H9 (cell line): Measurements from ENCODE around the gene BRMS1L. TPM values are rescaled to one million over a fixed set of nuclear protein-coding genes. Genes with fewer than 3 reads are reported as not detected.
"Not testable (repeated sequence)": the region's sequence is repeated elsewhere in the genome, so short reads cannot be mapped to it uniquely, and the experiment has no call there.

Experiments
- DNase-seq: peaks from one replicate; pipeline ENCODE4 v3.0.0-alpha.2; 2017
- H2AFZ ChIP-seq: one replicate; pipeline ENCODE4 v1.6.1; 2013; ENCODE audit warnings: mild to moderate bottlenecking, low read length, control low read depth, moderate library complexity
- H2AK5ac ChIP-seq: 2 replicates; pipeline ENCODE4 v1.6.1; 2013; ENCODE audit warnings: low read length, control low read depth, mixed read lengths; ENCODE audit not compliant: insufficient read length
- H2BK120ac ChIP-seq: one replicate; pipeline ENCODE4 v1.6.1; 2013; ENCODE audit warnings: low read depth, mild to moderate bottlenecking, low read length, control low read depth, inconsistent platforms; ENCODE audit not compliant: poor library complexity, severe bottlenecking
- H2BK12ac ChIP-seq: 2 replicates; pipeline ENCODE4 v1.6.1; 2013; ENCODE audit warnings: low read length, control low read depth, mixed read lengths, low read depth; ENCODE audit not compliant: insufficient read length
- H2BK15ac ChIP-seq: 2 replicates; pipeline ENCODE4 v1.6.1; 2013; ENCODE audit warnings: low read depth, low read length, control low read depth
- H2BK20ac ChIP-seq: one replicate; pipeline ENCODE4 v1.6.1; 2013; ENCODE audit warnings: low read depth, mild to moderate bottlenecking, low read length, control low read depth, inconsistent platforms; ENCODE audit not compliant: poor library complexity, severe bottlenecking
- H2BK5ac ChIP-seq: 2 replicates; pipeline ENCODE4 v1.6.1; 2013; ENCODE audit warnings: low read length, control low read depth, mixed read lengths; ENCODE audit not compliant: insufficient read length
- H3K14ac ChIP-seq: 2 replicates; pipeline ENCODE4 v1.6.1; 2013; ENCODE audit warnings: low read length, control low read depth; ENCODE audit not compliant: insufficient read depth
- H3K18ac ChIP-seq: 2 replicates; pipeline ENCODE4 v1.6.1; 2013; ENCODE audit warnings: low read depth, mild to moderate bottlenecking, mixed read lengths, low read length, control low read depth; ENCODE audit not compliant: insufficient read length
- H3K23ac ChIP-seq: 2 replicates; pipeline ENCODE4 v1.6.1; 2013; ENCODE audit warnings: low read length, control low read depth, mixed read lengths, low read depth; ENCODE audit not compliant: insufficient read length
- H3K23me2 ChIP-seq: 2 replicates; pipeline ENCODE4 v1.6.1; 2013; ENCODE audit warnings: low read depth, mild to moderate bottlenecking, mixed read lengths, low read length, control low read depth; ENCODE audit not compliant: insufficient read length, poor library complexity, severe bottlenecking
- H3K27ac ChIP-seq: 2 replicates; pipeline ENCODE4 v1.5.1; 2013; ENCODE audit warnings: low read length, control low read depth, mixed read lengths, low read depth; ENCODE audit not compliant: insufficient read length
- H3K27me3 ChIP-seq: 2 replicates; pipeline ENCODE4 v1.6.1; 2013; ENCODE audit warnings: low read length, control low read depth, inconsistent platforms; ENCODE audit not compliant: insufficient read depth
- H3K4ac ChIP-seq: 2 replicates; pipeline ENCODE4 v1.6.1; 2013; ENCODE audit warnings: low read depth, mild to moderate bottlenecking, control low read depth, inconsistent platforms, low read length, moderate library complexity
- H3K4me1 ChIP-seq: 2 replicates; pipeline ENCODE4 v1.6.1; 2013; ENCODE audit warnings: low read length, control low read depth, inconsistent platforms; ENCODE audit not compliant: insufficient read depth
- H3K4me2 ChIP-seq: 2 replicates; pipeline ENCODE4 v1.6.1; 2013; ENCODE audit warnings: low read length, control low read depth, mixed read lengths; ENCODE audit not compliant: insufficient read length, insufficient read depth
- H3K56ac ChIP-seq: 2 replicates; pipeline ENCODE4 v1.6.1; 2013; ENCODE audit warnings: low read depth, mild to moderate bottlenecking, mixed read lengths, low read length, control low read depth; ENCODE audit not compliant: insufficient read length
- H3K79me1 ChIP-seq: 2 replicates; pipeline ENCODE4 v1.6.1; 2013; ENCODE audit warnings: low read depth, mild to moderate bottlenecking, moderate library complexity, low read length, control low read depth, inconsistent platforms; ENCODE audit not compliant: insufficient read depth, poor library complexity, severe bottlenecking
- H3K79me2 ChIP-seq: 2 replicates; pipeline ENCODE4 v1.6.1; 2013; ENCODE audit warnings: low read length, control low read depth, inconsistent platforms; ENCODE audit not compliant: insufficient read depth
- H3K9ac ChIP-seq: 2 replicates; pipeline ENCODE4 v1.6.1; 2013; ENCODE audit warnings: low read length, control low read depth, mixed read lengths; ENCODE audit not compliant: insufficient read length; ENCODE audit errors: extremely low read depth
- H3K9me3 ChIP-seq: one replicate; pipeline ENCODE4 v1.6.1; 2013; ENCODE audit warnings: low read depth, low read length, inconsistent platforms; ENCODE audit not compliant: control insufficient read depth
- H3T11ph ChIP-seq: one replicate; pipeline ENCODE4 v1.6.1; 2013; ENCODE audit warnings: mild to moderate bottlenecking, low read length, control low read depth, inconsistent platforms
- H4K20me1 ChIP-seq: one replicate; pipeline ENCODE4 v1.6.1; 2013; ENCODE audit not compliant: control insufficient read depth, insufficient read length, insufficient read depth
- H4K5ac ChIP-seq: 2 replicates; pipeline ENCODE4 v1.6.1; 2013; ENCODE audit warnings: low read depth, mild to moderate bottlenecking, mixed read lengths, low read length, control low read depth; ENCODE audit not compliant: insufficient read length
- H4K8ac ChIP-seq: replicated peaks from 2 replicates; pipeline ENCODE4 v1.6.1; 2013; ENCODE audit warnings: low read length, control low read depth, mixed read lengths, low read depth; ENCODE audit not compliant: insufficient read length
- H4K91ac ChIP-seq: 2 replicates; pipeline ENCODE4 v1.6.1; 2013; ENCODE audit warnings: low read depth, mild to moderate bottlenecking, moderate library complexity, mixed read lengths, low read length, control low read depth; ENCODE audit not compliant: insufficient read length
- H3K27ac Mint-ChIP-seq, 3 experiments: 2 replicates in 2 of 3; 3 replicates in 1 of 3; pipeline ENCODE4 v1.8.0; 2020 to 2021; ENCODE audit warnings: mixed read lengths in 3 of 3, mild to moderate bottlenecking in 1 of 3, moderate library complexity in 1 of 3
- H3K27me3 Mint-ChIP-seq: 2 replicates; pipeline ENCODE4 v1.8.0; 2021; ENCODE audit warnings: low read depth, mild to moderate bottlenecking, moderate library complexity, mixed read lengths
- H3K36me3 Mint-ChIP-seq, 3 experiments: 2 replicates in 2 of 3; 3 replicates in 1 of 3; pipeline ENCODE4 v1.8.0; 2020 to 2021; ENCODE audit warnings: low read depth in 3 of 3, mixed read lengths in 3 of 3; ENCODE audit not compliant: insufficient read depth in 1 of 3
- H3K4me1 Mint-ChIP-seq, 2 experiments: 2 replicates each; pipeline ENCODE4 v1.8.0; 2020; ENCODE audit warnings: mixed read lengths in 2 of 2
- H3K4me3 Mint-ChIP-seq, 2 experiments: 2 replicates in 1 of 2; 3 replicates in 1 of 2; pipeline ENCODE4 v1.8.0; 2020 to 2021; ENCODE audit warnings: mild to moderate bottlenecking in 2 of 2, mixed read lengths in 2 of 2, moderate library complexity in 1 of 2
- H3K9me3 Mint-ChIP-seq, 2 experiments: 2 replicates in 1 of 2; 3 replicates in 1 of 2; pipeline ENCODE4 v1.8.0; 2020; ENCODE audit warnings: mild to moderate bottlenecking in 2 of 2, mixed read lengths in 2 of 2, moderate library complexity in 1 of 2
- WGBS: extraction: QIAGEN DNeasy Blood & Tissue Kit; methylation state at CpG from one replicate; pipeline ENCODE4 v1.1.7; 2013; ENCODE audit warnings: missing lambda C conversion rate, low lambda C conversion rate, mixed read lengths; ENCODE audit not compliant: insufficient read length; ENCODE audit errors: extremely low coverage; 5-methylcytosine and 5-hydroxymethylcytosine counted together
- total RNA-seq: library from RNA; stranded (reverse); gene quantifications from 2 replicates; pipeline ENCODE4 v1.2.1, GENCODE V29; 2021

BRMS1L gene
- total RNA-seq, 1 experiment from 2014 or later = 12.9 TPM

- not testable (repeated sequence) for H3K79me1 ChIP-seq, H3K23me2 ChIP-seq, H2AFZ ChIP-seq, H3K4me1 ChIP-seq, H3K27me3 ChIP-seq, H3K4ac ChIP-seq, H2BK120ac ChIP-seq, H3K27ac ChIP-seq, H3K79me2 ChIP-seq, H3K4me1 Mint-ChIP-seq, H3K56ac ChIP-seq, H2AK5ac ChIP-seq, H2BK12ac ChIP-seq, H3K14ac ChIP-seq, H2BK5ac ChIP-seq, H2BK15ac ChIP-seq, H4K5ac ChIP-seq, H3K9me3 ChIP-seq, H3T11ph ChIP-seq, H3K27me3 Mint-ChIP-seq, DNase-seq, H4K91ac ChIP-seq, H3K27ac Mint-ChIP-seq, H4K20me1 ChIP-seq, H3K4me2 ChIP-seq, H3K4me3 Mint-ChIP-seq, H3K23ac ChIP-seq, H3K18ac ChIP-seq, H4K8ac ChIP-seq, H3K9ac ChIP-seq, H2BK20ac ChIP-seq
- Mint-ChIP-seq H3K9me3 (peaks cover 33 to 35% of the 10 kb centered on the region in 2 experiments), H3K36me3 (peaks cover 59 to 85% (median 81%) of the 10 kb centered on the region in 3 experiments)
- WGBS = no CpG with 5 or more reads among the region's 2 CpGs
Measured at GRCh38 chr14:35842245-35842644, 16.1 kb downstream of the BRMS1L start.
